ENCODE results near the gene TGFBR1.
A peak's percentile ranks its signal among the peaks of the same experiment; 100 is the strongest.

Gene TGFBR1

GRCh38 chr9:99197124-99197630, 92.3 kb downstream of the TGFBR1 start:
- no peak for DNase-seq (ENCODE audit: low read depth)
- no peak overlapping the region for H3K4me3 ChIP-seq (ENCODE audit: low read depth, low read length)
- TF ChIP-seq CTCF (IDR thresholded peaks at IDR 0.05; ENCODE audit: insufficient read depth, low read depth, low read length, missing control alignments): no peak

- TF ChIP-seq CTCF (IDR thresholded peaks at IDR 0.05; ENCODE audit: insufficient read depth, low read depth, low read length, missing control alignments): no peak
- DNase-seq (ENCODE audit: low read depth): no peak
- no peak overlapping the region for H3K4me3 ChIP-seq (ENCODE audit: low read depth, low read length)
Observed at GRCh38 chr9:99197987-99198386, 93.1 kb downstream of the TGFBR1 start.

- peak; percentile 74 for DNase-seq (ENCODE audit: low read depth)
Observed at GRCh38 chr9:99199938-99200539, 95.1 kb downstream of the TGFBR1 start.

GRCh38 chr9:99201603-99202002, 96.7 kb downstream of the TGFBR1 start:
- H3K4me3 ChIP-seq (ENCODE audit: low read depth, low read length): no peak overlapping the region
- TF ChIP-seq CTCF (IDR thresholded peaks at IDR 0.05; ENCODE audit: insufficient read depth, low read depth, low read length, missing control alignments): no peak
- DNase-seq (ENCODE audit: low read depth): no peak

More at GRCh38 chr9:99199938-99200539, 95.1 kb downstream of the TGFBR1 start:
- no peak overlapping the region for H3K4me3 ChIP-seq (ENCODE audit: low read depth, low read length)
- no peak for TF ChIP-seq CTCF (IDR thresholded peaks at IDR 0.05; ENCODE audit: insufficient read depth, low read depth, low read length, missing control alignments)
